Panc1 (cell line): ENCODE data around the gene CADM1.

Experiments
- CTCF ChIP-seq: fragments of 450-650 bp; IDR thresholded peaks from 2 replicates; pipeline ENCODE4 v1.5.1; 2017; ENCODE audit warnings: mild to moderate bottlenecking
- POLR2AphosphoS5 ChIP-seq: IDR thresholded peaks from 2 replicates; pipeline ENCODE4 v1.6.1; 2012; ENCODE audit warnings: mild to moderate bottlenecking, low read depth, low read length, moderate library complexity
- REST ChIP-seq, 2 experiments: IDR thresholded peaks; 2 replicates each; pipeline ENCODE4 v1.6.1; 2011 to 2012; ENCODE audit warnings: low read depth in 2 of 2, control low read depth in 1 of 2, low read length in 1 of 2, mild to moderate bottlenecking in 1 of 2, moderate library complexity in 1 of 2; ENCODE audit not compliant: insufficient read depth in 1 of 2
- SIN3A ChIP-seq: IDR thresholded peaks from 2 replicates; pipeline ENCODE4 v1.6.1; 2012; ENCODE audit warnings: low read depth, mild to moderate bottlenecking, low read length, moderate library complexity, borderline replicate concordance; ENCODE audit not compliant: insufficient read depth
- TCF7L2 ChIP-seq: IDR thresholded peaks from 2 replicates; pipeline ENCODE4 v1.6.1; 2011; ENCODE audit warnings: mild to moderate bottlenecking, low read depth, low read length, inconsistent platforms

DNA sequence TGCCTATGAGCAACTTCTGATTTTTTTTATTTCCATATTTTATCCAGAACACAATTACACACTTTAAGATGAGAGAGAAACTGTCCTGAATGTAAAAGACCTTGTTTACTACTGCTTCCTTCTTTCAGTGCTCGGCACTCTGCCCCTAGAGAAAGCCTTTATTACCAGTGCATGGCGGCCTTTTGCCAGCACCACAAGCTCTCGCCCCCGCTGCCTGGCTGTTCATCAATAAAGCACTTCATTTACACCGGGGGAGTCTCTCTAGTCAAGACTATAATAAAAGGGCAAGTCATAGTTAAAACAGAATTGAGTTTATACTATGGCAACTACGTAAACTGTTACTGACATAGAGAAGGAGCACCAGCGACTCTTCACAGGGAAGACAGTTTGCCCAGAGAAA lies 259.5 kb downstream of the CADM1 start:
- no peak for TF ChIP-seq TCF7L2
- TF ChIP-seq POLR2AphosphoS5: no peak
- TF ChIP-seq CTCF: no peak
- no peak for TF ChIP-seq SIN3A
- TF ChIP-seq REST (IDR thresholded peaks at IDR 0.05; ENCODE audit: insufficient read depth in 1 of 2, low read depth in 2 of 2, low read length in 1 of 2): no peak
